Right lobe of liver (tissue), 6 donors: ENCODE measurements around the gene ACSS1. TPM values are rescaled to one million over a fixed set of nuclear protein-coding genes. Genes with fewer than 3 reads are reported as not detected.

Experiments used
- ATAC-seq, 4 donors: fragments of 200-7000 bp; cut with Tn5 transposase; one replicate each; pipeline ENCODE4 v1.9.1; 2020; ENCODE audit warnings: mild to moderate bottlenecking in 4 of 4, moderate library complexity in 4 of 4
- DNase-seq, 3 donors: peaks; one replicate each; pipeline ENCODE4 v3.0.0-alpha.2; 2020
- H3K27ac ChIP-seq, 3 donors: fragments of 200-600 bp; one replicate each; pipeline ENCODE4 v1.8.0; 2022
- H3K27me3 ChIP-seq, 2 donors: fragments of 200-600 bp; one replicate each; pipeline ENCODE4 v1.8.0; 2022
- H3K36me3 ChIP-seq, 4 donors: fragments of 200-600 bp; sonication (generic) in 1 of 4; one replicate each; pipeline versions ENCODE4 v1.5.1 to v1.8.0; 2017 to 2022; ENCODE audit warnings: control low read depth in 1 of 4
- H3K4me1 ChIP-seq, 4 donors: fragments of 200-600 bp; sonication (generic) in 1 of 4; one replicate each; pipeline versions ENCODE4 v1.5.1 to v1.8.0; 2017 to 2022; ENCODE audit warnings: control low read depth in 1 of 4
- H3K4me3 ChIP-seq, 3 donors: fragments of 200-600 bp; one replicate each; pipeline ENCODE4 v1.8.0; 2022
- H3K9me3 ChIP-seq, 4 donors: fragments of 200-600 bp; sonication (generic) in 1 of 4; one replicate each; pipeline versions ENCODE4 v1.5.1 to v1.8.0; 2017 to 2022; ENCODE audit warnings: control low read depth in 1 of 4
- POLR2A ChIP-seq: fragments of 450-650 bp; IDR thresholded peaks from one replicate; pipeline ENCODE4 v1.6.1; 2017; ENCODE audit warnings: antibody characterized with exemption, mild to moderate bottlenecking
- WGBS: methylation state at CpG from one replicate; pipeline ENCODE4 v1.1.6; 2018; ENCODE audit warnings: low coverage, low lambda C conversion rate; ENCODE audit not compliant: insufficient coverage; ENCODE audit errors: missing lambda C conversion rate; 5-methylcytosine and 5-hydroxymethylcytosine counted together
- intact Hi-C, 2 donors: fragments of 100-400 bp; cut with DNase I; formaldehyde crosslinking; loops; one replicate each; pipeline versions ENCODE4 v1.11.2 to v1.14.1; 2022
- total RNA-seq, 6 experiments: library from RNA; depleted of rRNA in 2 of 6; stranded (reverse); fragments of >200 nt in 2 of 6; fragmentation: NEBNext Ultra II Directional in 3 of 6; extraction: Animal tissue kit (Norgen Biotek cat#: 25700) in 3 of 6; gene quantifications; one replicate each; pipeline versions ENCODE4 v1.1.0 to v1.2.4, GENCODE V29; 2016 to 2023
- TF ChIP-seq, protein P1 (sequence below), 4 donors: fragments of 200-600 bp in 3 of 4; fragments of 450-650 bp in 1 of 4; IDR thresholded peaks; one replicate each; pipeline versions ENCODE4 v1.5.1 to v1.8.0; 2016 to 2022; ENCODE audit warnings: antibody characterized with exemption in 4 of 4, mild to moderate bottlenecking in 2 of 4
- donor health status: DM: no; HTN: yes; CAD: no.
- donor health status: DM: no; HTN: no; CAD: no.
- donor health status: DM: no; HTN: no; CAD: no.
- donor health status: DM: no; HTN: yes; CAD: no.
- donor health status: DM: no; HTN: yes; CAD: no.

The ACSS1 gene
- total RNA-seq, 6 experiments from 2014 or later: 3.5 to 9.1 (median 6.3) TPM

DNA sequence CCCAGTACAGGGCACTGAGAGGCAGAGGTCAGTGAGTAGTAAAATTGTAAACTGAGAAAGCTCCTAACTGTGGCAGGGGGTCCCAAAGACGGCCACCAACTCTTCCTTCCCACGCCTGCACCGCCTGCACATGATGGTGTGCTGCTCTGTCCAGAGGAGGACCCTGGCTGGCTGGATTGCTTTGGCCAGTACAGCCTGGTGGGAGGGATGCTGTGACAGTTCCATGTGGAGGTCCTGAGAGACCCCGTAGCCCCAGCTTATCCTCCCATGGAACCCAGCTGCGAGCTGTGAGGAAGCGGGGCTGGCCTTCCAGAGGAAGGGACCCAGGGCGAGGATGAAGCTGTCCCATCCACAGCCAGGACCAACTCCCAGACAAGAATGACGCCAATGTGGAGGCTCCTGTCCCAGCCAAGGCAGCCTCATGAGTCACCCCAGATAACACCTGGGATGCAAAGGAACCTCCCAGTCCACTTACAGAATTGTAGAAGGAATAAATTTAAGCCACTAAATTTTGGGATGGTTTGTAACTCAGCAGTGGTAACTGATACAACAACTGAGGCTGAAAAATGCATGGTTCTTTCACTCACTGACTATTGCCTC lies 2.0 kb upstream of the ACSS1 start:
- no peak overlapping the region for H3K27ac ChIP-seq
- TF ChIP-seq, protein P1, sequence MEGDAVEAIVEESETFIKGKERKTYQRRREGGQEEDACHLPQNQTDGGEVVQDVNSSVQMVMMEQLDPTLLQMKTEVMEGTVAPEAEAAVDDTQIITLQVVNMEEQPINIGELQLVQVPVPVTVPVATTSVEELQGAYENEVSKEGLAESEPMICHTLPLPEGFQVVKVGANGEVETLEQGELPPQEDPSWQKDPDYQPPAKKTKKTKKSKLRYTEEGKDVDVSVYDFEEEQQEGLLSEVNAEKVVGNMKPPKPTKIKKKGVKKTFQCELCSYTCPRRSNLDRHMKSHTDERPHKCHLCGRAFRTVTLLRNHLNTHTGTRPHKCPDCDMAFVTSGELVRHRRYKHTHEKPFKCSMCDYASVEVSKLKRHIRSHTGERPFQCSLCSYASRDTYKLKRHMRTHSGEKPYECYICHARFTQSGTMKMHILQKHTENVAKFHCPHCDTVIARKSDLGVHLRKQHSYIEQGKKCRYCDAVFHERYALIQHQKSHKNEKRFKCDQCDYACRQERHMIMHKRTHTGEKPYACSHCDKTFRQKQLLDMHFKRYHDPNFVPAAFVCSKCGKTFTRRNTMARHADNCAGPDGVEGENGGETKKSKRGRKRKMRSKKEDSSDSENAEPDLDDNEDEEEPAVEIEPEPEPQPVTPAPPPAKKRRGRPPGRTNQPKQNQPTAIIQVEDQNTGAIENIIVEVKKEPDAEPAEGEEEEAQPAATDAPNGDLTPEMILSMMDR (IDR thresholded peaks at IDR 0.05): no peak
- no peak for TF ChIP-seq POLR2A
- ATAC-seq (no peak), DNase-seq (no peak)
- H3K27me3 ChIP-seq: no peaks in the 10 kb centered on the region
- no peaks in the 10 kb centered on the region for H3K36me3 ChIP-seq
- H3K9me3 ChIP-seq: no peaks in the 10 kb centered on the region
- 95% methylated on average over 3 of the region's 8 CpGs for WGBS
- intact Hi-C loops: loop anchor here (5.0 kb wide), 1 partner anchor 63 kb away; no protein-coding TSS in a partner anchor
- peaks cover 0 to 36% (median 5%) of the 10 kb centered on the region in 4 donors for H3K4me1 ChIP-seq
- H3K4me3 ChIP-seq: no peak overlapping the region

DNA sequence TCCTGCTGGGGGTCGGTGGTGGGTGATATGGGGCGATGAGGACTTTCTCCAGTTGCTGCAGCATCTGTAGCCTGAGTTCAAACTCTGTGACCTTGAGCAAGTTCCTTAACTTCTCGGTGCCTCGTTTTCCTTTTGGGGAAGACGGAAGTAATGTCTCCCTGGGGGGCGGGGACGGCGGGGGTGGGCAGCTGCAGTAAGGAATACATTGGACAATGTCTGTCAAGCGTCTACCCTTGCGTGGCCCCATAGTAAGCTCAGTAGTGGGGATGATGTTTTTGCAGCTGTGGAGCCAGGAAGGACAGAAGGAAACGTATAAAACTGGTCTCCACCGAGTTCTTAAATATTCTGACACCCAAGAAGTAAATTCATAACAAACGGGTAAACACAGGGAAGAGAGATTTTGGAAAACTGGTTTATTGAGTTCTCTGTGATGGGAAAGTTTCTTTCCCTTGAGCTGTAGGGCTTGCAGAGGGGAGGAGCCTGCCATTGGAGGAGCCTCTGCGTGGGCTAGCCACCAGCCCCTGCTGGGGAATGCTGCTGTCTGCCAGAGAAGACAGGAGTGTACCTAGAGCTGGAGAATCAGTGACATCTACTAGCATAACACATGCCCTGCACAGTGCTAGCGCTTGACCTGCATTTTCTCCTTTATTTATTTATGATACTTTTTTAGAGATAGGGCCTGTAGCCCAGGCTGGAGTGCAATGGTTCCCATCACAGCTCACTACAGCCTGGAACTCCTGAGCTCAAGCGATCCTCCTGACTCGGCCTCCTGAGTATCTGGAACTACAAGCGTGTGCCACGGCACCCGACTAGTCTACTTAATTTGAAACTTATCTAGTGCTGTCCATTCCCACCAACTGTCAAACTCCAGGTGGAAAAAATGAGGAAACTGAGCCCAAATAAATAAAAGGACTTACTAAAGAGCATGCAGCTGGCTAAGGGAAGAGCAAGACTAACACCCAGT lies 1.2 kb upstream of the ACSS1 start:
- intact Hi-C loops: no loop called here
- ATAC-seq (no peak), DNase-seq (no peak)
- H3K4me3 ChIP-seq: peak overlapping the region; percentile 62 to 68 (median 66)
- WGBS: 57% methylated on average over 19 of the region's 20 CpGs
- H3K4me1 ChIP-seq: peaks cover 0 to 41% (median 13%) of the 10 kb centered on the region in 4 donors
- no peaks in the 10 kb centered on the region for H3K27me3 ChIP-seq
- H3K9me3 ChIP-seq: no peaks in the 10 kb centered on the region
- no peaks in the 10 kb centered on the region for H3K36me3 ChIP-seq
- H3K27ac ChIP-seq: peak overlapping the region; percentile 68 to 84 (median 81)
- TF ChIP-seq, protein P1 (IDR thresholded peaks at IDR 0.05): no peak
- no peak for TF ChIP-seq POLR2A

- H3K27me3 ChIP-seq: no peaks in the 10 kb centered on the region
- peak; percentile 39 for TF ChIP-seq POLR2A
- TF ChIP-seq, protein P1 (IDR thresholded peaks at IDR 0.05): no peak
- ATAC-seq: peak; percentile 71 to 79 (median 74)
- H3K36me3 ChIP-seq: no peaks in the 10 kb centered on the region
- 0% methylated on average over 1 of the region's 86 CpGs for WGBS
- intact Hi-C loops: no loop called here
- peaks cover 0 to 57% (median 13%) of the 10 kb centered on the region in 4 donors for H3K4me1 ChIP-seq
- H3K9me3 ChIP-seq: no peaks in the 10 kb centered on the region
- peak overlapping the region; percentile 62 to 68 (median 66) for H3K4me3 ChIP-seq
- H3K27ac ChIP-seq: peak overlapping the region; percentile 68 to 84 (median 81)
- peak; percentile 83 to 85 (median 84) for DNase-seq
Measured at GRCh38 chr20:25057234-25058050, 497 bp downstream of the ACSS1 start.

DNA sequence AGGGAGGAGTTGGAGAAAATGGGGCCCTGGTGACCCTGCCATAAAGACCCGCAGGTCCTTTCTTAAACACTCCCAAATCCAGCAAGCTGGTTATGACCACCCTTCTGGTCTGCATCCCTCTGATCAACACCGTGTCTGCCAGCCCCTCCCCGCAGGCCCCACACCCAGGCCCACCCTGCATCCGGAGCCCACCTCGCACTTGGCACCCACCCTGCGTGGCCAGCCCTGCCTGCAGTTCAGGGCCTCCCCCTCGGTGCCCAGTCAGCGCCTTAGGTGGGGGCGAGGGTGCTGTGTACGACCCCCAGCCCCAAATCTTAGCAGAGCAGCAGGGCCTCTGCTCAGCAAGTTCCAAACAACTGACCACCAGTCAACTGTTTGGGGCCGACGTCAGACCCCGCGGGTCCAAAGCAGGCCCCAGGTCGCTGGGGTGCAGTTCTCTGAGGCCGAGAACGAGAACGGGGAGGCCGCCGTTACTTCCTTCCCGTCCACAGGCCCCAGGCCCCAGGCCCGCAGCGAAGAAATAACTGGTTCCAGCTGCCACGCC lies 1.2 kb downstream of the ACSS1 start:
- Histone ChIP-seq H3K36me3 (no peaks in the 10 kb centered on the region), H3K27ac (peak overlapping the region; percentile 68 to 84 (median 81)), H3K4me1 (peaks cover 3 to 61% (median 13%) of the 10 kb centered on the region in 4 donors), H3K27me3 (no peaks in the 10 kb centered on the region), H3K9me3 (no peaks in the 10 kb centered on the region), H3K4me3 (peak overlapping the region; percentile 62 to 68 (median 66))
- peak in 1 of 3 donors; percentile 54 for DNase-seq
- TF ChIP-seq, protein P1 (IDR thresholded peaks at IDR 0.05): no peak
- no peak for TF ChIP-seq POLR2A
- intact Hi-C loops: no loop called here
- WGBS: no CpG with 5 or more reads among the region's 24 CpGs
- ATAC-seq: no peak
